AG08396 (cell line): ENCODE data around the gene ANGPTL4.
"Not testable (repeated sequence)": the region's sequence is repeated elsewhere in the genome, so short reads cannot be mapped to it uniquely, and the experiment has no call there.

Source experiments
- DNase-seq: peaks from one replicate; pipeline ENCODE4 v3.0.0; 2012; ENCODE audit warnings: low spot score, mixed read lengths

ANGPTL4 gene

GRCh38 chr19:8334458-8335342 lies 29.3 kb upstream of the ANGPTL4 start:
- DNase-seq: peak; percentile 84

DNA sequence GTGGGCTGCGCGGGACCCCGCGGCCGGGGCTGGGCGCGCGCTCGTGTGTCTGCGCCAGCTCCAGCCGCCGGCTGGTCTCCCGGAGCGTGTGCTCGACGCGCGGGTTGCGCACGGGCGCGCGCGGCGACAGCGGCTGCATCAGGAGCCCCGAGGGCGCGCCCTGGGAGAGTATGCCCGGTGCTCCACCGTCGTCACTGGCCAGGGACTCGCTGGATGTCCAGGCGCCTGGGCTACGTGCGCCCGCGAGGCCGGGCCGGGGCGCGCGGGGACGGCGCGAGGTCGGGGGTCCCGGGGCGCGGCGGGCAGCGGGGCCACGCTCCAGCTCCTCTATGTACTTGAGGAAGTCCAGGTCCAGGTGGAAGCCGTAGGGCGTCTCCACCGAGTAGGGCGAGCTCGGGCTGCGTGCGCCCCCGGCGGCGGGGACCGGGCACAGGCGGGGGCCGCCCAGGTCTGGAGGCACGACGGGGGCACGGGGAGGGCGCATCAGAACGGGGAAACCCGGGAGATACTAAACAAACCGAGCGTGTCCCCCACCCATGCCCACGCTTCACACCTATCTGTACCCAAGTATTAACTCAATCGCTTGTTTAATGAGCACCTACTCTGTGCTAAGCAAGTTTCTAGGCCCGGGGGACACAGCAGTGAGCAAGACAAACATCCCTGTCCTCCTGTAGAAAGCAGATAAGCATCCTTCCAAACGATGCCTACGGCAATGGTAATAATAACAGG lies 28.4 kb upstream of the ANGPTL4 start:
- no peak for DNase-seq

DNA sequence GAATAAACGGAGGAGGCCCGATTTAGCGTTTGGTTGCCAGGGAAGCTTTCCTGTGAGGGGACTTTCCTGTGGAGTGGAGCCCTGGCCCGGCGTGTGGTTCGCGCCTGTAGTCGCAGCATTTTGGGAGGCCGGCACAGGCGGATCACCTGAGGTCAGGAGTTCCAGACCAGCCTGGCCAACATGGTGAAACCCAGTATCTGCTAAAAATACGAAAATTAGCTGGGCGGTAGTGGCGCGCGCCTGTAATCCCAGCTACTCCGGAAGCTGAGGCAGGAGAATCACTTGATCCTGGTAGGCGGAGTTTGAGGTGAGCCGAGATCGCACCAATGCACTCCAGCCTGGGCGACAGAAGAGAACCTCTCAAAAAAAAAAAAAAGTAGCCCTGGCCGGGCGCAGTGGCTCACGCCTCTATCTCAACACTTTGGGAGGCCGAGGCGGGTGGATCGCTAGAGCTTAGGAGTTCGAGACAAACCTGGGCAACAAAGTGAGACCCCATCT lies 27.8 kb upstream of the ANGPTL4 start:
- DNase-seq: no peak

- DNase-seq: no peak
Observed at GRCh38 chr19:8336660-8337059, 27.3 kb upstream of the ANGPTL4 start.

GRCh38 chr19:8337728-8338127 lies 26.2 kb upstream of the ANGPTL4 start:
- DNase-seq: no peak

DNA sequence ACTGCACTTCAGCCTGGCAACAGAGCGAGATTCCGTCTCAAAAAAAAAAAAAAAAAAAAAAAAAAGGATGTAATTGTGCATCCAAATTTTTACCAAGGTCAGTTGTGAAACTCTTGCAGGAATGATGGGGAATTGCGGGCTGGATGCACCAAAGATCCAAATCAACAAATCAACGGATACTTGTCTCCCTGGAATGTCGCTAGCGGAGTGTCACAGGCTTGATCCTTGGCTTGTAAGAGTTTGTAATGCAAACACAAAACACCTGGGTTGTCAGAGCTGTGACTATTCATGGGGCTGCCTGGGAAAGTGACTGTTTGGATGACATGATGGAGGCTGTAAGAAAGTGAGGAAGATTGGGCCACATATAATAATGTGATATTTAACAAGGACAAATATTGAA lies 25.1 kb upstream of the ANGPTL4 start:
- no peak for DNase-seq

- DNase-seq: no peak
Observed at GRCh38 chr19:8340341-8341096, 23.4 kb upstream of the ANGPTL4 start.

- DNase-seq: not testable (repeated sequence)
Observed at GRCh38 chr19:8341504-8341903, 22.5 kb upstream of the ANGPTL4 start.

GRCh38 chr19:8342316-8342683 lies 21.7 kb upstream of the ANGPTL4 start:
- DNase-seq: no peak

- DNase-seq: peak; percentile 98
Observed at GRCh38 chr19:8342684-8343482, 21.1 kb upstream of the ANGPTL4 start, which contains the start of gene KANK3. TSS of gene KANK3 (minus strand) at chr19:8343262. CDS start at chr19:8337828, 5,434 bp downstream.

- DNase-seq: no peak
Observed at GRCh38 chr19:8343483-8343844, 20.5 kb upstream of the ANGPTL4 start.

DNA sequence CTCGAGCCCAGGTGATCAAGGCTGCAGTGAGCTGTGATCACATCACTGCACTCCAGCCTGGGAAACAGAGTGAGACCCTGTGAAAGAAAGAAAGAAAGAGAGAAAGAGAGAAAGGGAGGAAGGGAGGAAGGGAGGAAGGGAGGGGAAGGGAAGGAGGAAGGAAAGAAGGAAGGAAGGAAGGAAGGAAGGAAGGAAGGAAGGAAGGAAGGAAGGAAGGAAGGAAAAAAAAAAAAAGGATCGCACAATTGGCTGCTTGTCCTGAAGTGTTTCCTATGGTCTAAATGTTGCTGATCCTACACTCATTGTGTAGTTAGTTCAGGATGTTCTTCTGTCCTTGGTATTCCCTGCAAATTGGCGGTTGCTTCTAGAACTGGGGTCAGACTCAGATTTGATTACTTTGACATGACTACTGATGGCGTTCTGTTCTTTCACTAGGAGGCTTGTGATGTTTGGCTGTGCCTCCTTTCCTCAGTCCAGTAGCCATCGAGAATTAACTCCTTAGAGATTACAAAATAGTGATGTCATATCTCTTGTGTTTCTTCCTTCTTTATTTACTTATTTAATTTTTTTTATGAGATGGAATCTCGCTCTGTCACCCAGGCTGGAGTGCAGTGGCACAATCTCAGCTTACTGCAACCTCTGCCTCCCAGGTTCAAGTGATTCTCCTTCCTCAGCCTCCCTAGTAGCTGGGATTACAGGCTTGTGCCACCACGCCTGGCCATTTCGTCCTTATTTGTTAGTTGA lies 14.2 kb upstream of the ANGPTL4 start:
- DNase-seq: not testable (repeated sequence)

DNA sequence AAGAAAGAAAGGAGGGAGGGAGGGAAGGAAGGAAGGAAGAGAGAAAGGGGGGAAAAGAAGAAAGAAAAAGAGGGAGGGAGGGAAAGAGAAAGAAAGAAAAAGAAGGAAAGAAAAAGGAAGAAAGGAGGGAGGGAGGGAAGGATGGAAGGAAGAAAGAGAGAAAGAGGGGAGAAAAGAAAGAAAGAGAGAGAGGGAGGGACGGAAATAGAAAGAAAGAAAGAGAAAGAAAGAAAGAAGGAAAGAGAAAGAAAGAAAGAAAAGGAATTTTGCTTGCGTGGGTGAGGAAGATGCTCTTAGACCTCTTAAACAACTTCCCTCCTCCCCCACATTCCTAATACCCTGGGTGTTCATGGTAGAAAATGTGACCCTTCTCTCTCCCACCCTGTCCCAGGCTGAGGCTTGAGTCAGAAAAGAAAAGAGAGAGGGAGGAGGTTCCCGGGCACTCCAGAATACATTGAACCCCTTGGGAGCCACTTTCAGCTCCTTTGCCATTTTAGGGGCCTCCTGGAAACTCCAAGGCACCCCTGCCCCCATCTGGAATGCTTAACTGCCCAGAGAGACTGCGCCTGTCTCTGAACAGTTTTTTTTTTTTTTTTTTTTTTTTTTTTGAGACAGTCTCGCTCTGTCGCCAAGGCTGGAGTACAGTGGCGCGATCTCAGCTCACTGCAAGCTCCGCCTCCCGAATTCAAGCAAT lies 11.7 kb upstream of the ANGPTL4 start:
- DNase-seq: no peak

GRCh38 chr19:8352845-8353244 lies 11.1 kb upstream of the ANGPTL4 start:
- DNase-seq: not testable (repeated sequence)

- peak; percentile 78 for DNase-seq
Observed at GRCh38 chr19:8355631-8356402, 8.1 kb upstream of the ANGPTL4 start.

GRCh38 chr19:8357007-8357521 lies 6.9 kb upstream of the ANGPTL4 start:
- DNase-seq: no peak

DNA sequence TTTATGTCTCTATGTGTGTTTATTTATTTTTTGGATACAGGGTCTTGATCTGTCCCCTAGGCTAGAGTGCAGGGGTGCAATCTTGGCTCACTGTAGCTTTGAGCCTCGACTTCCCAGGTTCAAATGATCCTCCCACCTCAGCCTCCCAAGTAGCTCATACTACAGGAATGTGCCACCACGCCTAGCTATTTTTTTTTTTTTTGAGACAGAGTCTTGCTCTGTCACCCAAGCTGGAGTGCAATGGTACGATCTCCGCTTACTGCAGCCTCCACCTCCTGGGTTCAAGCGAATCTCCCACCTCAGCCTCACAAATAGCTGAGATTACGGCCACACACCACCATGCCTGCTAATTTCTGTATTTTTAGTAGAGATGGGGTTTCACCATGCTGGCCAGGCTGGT lies 5.0 kb upstream of the ANGPTL4 start:
- no peak for DNase-seq

- no peak for DNase-seq
Observed at GRCh38 chr19:8360196-8360595, 3.8 kb upstream of the ANGPTL4 start.
